Fibroblast of lung (primary cell): ENCODE data around the gene ATG14. TPM values are rescaled to one million over a fixed set of nuclear protein-coding genes. Genes with fewer than 3 reads are reported as not detected.

Experiments
- DNase-seq, 2 donors: peaks; one replicate each; pipeline versions ENCODE4 v3.0.0 to v3.0.0-alpha.2; 2010; ENCODE audit warnings: low read depth in 2 of 2
- H2AFZ ChIP-seq: 2 replicates; pipeline ENCODE4 v1.5.1; 2012; ENCODE audit warnings: low read length, control low read depth, inconsistent platforms
- H3K27ac ChIP-seq: 2 replicates; pipeline ENCODE4 v1.5.1; 2011; ENCODE audit warnings: low read length, control low read depth; ENCODE audit not compliant: insufficient read depth
- H3K27me3 ChIP-seq: 2 replicates; pipeline ENCODE4 v1.5.1; 2011; ENCODE audit warnings: mild to moderate bottlenecking, low read length; ENCODE audit not compliant: control insufficient read depth, insufficient read depth
- H3K36me3 ChIP-seq: 2 replicates; pipeline ENCODE4 v1.5.1; 2011; ENCODE audit warnings: low read length; ENCODE audit not compliant: control insufficient read depth, insufficient read depth
- H3K4me1 ChIP-seq: 2 replicates; pipeline ENCODE4 v1.5.1; 2011; ENCODE audit warnings: low read length; ENCODE audit not compliant: control insufficient read depth, insufficient read depth; ENCODE audit errors: extremely low read depth
- H3K4me2 ChIP-seq: 2 replicates; pipeline ENCODE4 v1.5.1; 2011; ENCODE audit warnings: low read length, control low read depth; ENCODE audit not compliant: insufficient read depth; ENCODE audit errors: extremely low read depth
- H3K4me3 ChIP-seq, 4 experiments: fragments of 200-600 bp in 1 of 4; sonication (generic) in 1 of 4; replicated peaks in 1 of 4; 2 replicates each; pipeline ENCODE4 v1.5.1; 2011 to 2016; ENCODE audit warnings: low read length in 4 of 4, low read depth in 3 of 4, mild to moderate bottlenecking in 3 of 4, control low read depth in 2 of 4, inconsistent platforms in 1 of 4, mixed read lengths in 1 of 4; ENCODE audit not compliant: insufficient read depth in 1 of 4; ENCODE audit errors: control extremely low read depth in 1 of 4
- H3K79me2 ChIP-seq: 2 replicates; pipeline ENCODE4 v1.5.1; 2012; ENCODE audit warnings: mild to moderate bottlenecking, low read length, inconsistent platforms; ENCODE audit not compliant: control insufficient read depth, insufficient read depth
- H3K9ac ChIP-seq: 2 replicates; pipeline ENCODE4 v1.5.1; 2011; ENCODE audit warnings: mild to moderate bottlenecking, low read length, control low read depth; ENCODE audit not compliant: insufficient read depth
- H3K9me3 ChIP-seq: 2 replicates; pipeline ENCODE4 v1.5.1; 2012; ENCODE audit warnings: low read depth, low read length; ENCODE audit not compliant: control insufficient read depth, insufficient read depth
- H4K20me1 ChIP-seq: 2 replicates; pipeline ENCODE4 v1.5.1; 2011; ENCODE audit warnings: low read length; ENCODE audit not compliant: control insufficient read depth, insufficient read depth; ENCODE audit errors: extremely low read depth
- EZH2 ChIP-seq: IDR thresholded peaks from 2 replicates; pipeline ENCODE4 v1.5.1; 2012; ENCODE audit warnings: low read length, control low read depth, mild to moderate bottlenecking; ENCODE audit errors: missing control alignments
- polyA plus RNA-seq, 2 donors: library from polyadenylated mRNA; depleted of rRNA in 1 of 2; stranded (reverse) in 1 of 2; unstranded in 1 of 2; fragments of >200 nt; gene quantifications; 2 replicates each; pipeline ENCODE4 v1.2.1, GENCODE V29; 2011 to 2012; ENCODE audit warnings: missing spikeins in 1 of 2
- total RNA-seq: library from RNA; depleted of rRNA; stranded (reverse); fragments of >200 nt; gene quantifications from 2 replicates; pipeline ENCODE4 v1.2.1, GENCODE V29; 2014
- TF ChIP-seq, protein P1 (sequence below), 2 donors: IDR thresholded peaks in 1 of 2; conservative IDR thresholded peaks in 1 of 2; 1 replicate in 1 of 2; 2 replicates in 1 of 2; pipeline ENCODE4 v1.5.1; 2011 to 2012; ENCODE audit warnings: low read length in 2 of 2, control low read depth in 1 of 2, inconsistent platforms in 1 of 2, low read depth in 1 of 2, mild to moderate bottlenecking in 1 of 2

ATG14 gene
- total and polyA plus RNA-seq, 2 donors (not counting 1 experiment from before 2014, with no cell fraction given), result 9.9 to 21.6 TPM

DNA sequence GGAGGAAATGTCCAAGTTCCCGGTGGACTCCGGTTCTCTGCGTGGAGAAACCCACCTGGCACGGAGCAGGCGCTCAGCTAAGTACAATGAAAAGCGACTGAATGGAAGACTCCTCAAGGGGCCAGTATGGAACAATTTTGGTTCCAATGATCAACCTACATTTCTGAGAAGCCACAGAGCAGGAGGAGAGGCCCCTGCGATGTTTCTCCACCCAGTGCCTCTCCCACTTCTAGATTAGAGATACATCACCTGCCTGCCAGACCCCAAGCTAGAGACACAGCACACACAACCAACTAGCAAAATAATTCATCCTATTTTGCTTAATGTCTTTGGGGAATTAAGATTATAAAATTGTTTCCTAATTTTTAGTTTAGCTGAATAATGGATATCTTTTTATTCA is 38.8 kb downstream of the ATG14 start:
- no peak for DNase-seq
- peaks cover 1% of the 10 kb centered on the region for H3K36me3 ChIP-seq
- no peak overlapping the region for H3K27ac ChIP-seq
- H2AFZ ChIP-seq, result no peak overlapping the region
- no peak overlapping the region for H3K9ac ChIP-seq
- H3K79me2 ChIP-seq, result no peaks in the 10 kb centered on the region
- no peaks in the 10 kb centered on the region for H3K27me3 ChIP-seq
- H4K20me1 ChIP-seq, result no peaks in the 10 kb centered on the region
- H3K9me3 ChIP-seq, result no peaks in the 10 kb centered on the region
- TF ChIP-seq, protein P1, sequence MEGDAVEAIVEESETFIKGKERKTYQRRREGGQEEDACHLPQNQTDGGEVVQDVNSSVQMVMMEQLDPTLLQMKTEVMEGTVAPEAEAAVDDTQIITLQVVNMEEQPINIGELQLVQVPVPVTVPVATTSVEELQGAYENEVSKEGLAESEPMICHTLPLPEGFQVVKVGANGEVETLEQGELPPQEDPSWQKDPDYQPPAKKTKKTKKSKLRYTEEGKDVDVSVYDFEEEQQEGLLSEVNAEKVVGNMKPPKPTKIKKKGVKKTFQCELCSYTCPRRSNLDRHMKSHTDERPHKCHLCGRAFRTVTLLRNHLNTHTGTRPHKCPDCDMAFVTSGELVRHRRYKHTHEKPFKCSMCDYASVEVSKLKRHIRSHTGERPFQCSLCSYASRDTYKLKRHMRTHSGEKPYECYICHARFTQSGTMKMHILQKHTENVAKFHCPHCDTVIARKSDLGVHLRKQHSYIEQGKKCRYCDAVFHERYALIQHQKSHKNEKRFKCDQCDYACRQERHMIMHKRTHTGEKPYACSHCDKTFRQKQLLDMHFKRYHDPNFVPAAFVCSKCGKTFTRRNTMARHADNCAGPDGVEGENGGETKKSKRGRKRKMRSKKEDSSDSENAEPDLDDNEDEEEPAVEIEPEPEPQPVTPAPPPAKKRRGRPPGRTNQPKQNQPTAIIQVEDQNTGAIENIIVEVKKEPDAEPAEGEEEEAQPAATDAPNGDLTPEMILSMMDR (conservative IDR thresholded peaks at IDR 0.05 in 1 of 2, IDR thresholded peaks at IDR 0.05 in 1 of 2; ENCODE audit: low read depth in 1 of 2, low read length in 2 of 2), result no peak
- TF ChIP-seq EZH2, result no peak
- no peak overlapping the region for H3K4me2 ChIP-seq
- H3K4me1 ChIP-seq, result no peaks in the 10 kb centered on the region
- no peak overlapping the region for H3K4me3 ChIP-seq

- TF ChIP-seq EZH2, result no peak
- TF ChIP-seq, protein P1 (conservative IDR thresholded peaks at IDR 0.05 in 1 of 2, IDR thresholded peaks at IDR 0.05 in 1 of 2; ENCODE audit: low read depth in 1 of 2, low read length in 2 of 2), result no peak
- Histone ChIP-seq H3K9ac (no peak overlapping the region), H3K79me2 (no peaks in the 10 kb centered on the region), H3K27ac (no peak overlapping the region), H3K4me1 (no peaks in the 10 kb centered on the region), H3K9me3 (no peaks in the 10 kb centered on the region), H3K36me3 (peaks cover 1% of the 10 kb centered on the region), H3K4me2 (no peak overlapping the region), H2AFZ (no peak overlapping the region), H3K27me3 (no peaks in the 10 kb centered on the region), H3K4me3 (no peak overlapping the region), H4K20me1 (no peaks in the 10 kb centered on the region)
- DNase-seq, result no peak
These were observed 39.2 kb downstream of the ATG14 start for GRCh38 chr14:55372423-55372822.

DNA sequence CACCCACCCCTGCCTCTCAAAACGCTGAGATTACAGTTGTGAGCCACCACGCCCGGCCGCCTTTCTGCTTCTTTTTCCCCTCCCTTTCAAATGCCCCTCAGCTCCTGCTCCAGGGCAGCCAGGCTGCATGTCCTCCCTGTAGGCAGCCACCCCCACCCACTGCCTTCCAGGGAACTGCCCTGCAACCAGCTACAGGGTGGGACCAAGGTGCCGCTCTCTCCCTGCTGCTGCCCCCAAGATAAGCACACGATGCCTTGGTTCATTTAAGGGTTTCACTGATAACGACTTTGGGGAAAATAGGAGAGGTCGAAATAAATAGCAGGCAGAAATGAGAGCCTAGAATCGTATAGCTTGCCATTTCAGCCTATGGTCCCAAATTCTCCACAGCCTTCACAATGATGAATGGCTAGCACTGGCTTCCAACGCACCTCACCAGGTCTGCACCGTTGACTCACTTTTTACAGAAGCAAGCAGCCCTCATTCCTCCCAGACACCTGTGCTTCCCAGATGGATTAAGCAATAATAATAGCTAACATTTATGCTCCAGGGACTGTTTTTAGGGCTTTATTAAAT is 40.7 kb downstream of the ATG14 start:
- H3K27ac ChIP-seq, result no peak overlapping the region

More for the DNA sequence above, 40.7 kb downstream of the ATG14 start:
- Histone ChIP-seq H3K36me3 (peaks cover 1% of the 10 kb centered on the region), H3K9ac (no peak overlapping the region), H3K27me3 (no peaks in the 10 kb centered on the region), H3K9me3 (no peaks in the 10 kb centered on the region), H3K4me1 (no peaks in the 10 kb centered on the region), H4K20me1 (no peaks in the 10 kb centered on the region), H3K79me2 (no peaks in the 10 kb centered on the region), H2AFZ (no peak overlapping the region), H3K4me3 (no peak overlapping the region), H3K4me2 (no peak overlapping the region)
- TF ChIP-seq EZH2, result no peak
- TF ChIP-seq, protein P1 (conservative IDR thresholded peaks at IDR 0.05 in 1 of 2, IDR thresholded peaks at IDR 0.05 in 1 of 2; ENCODE audit: low read depth in 1 of 2, low read length in 2 of 2), result no peak
- no peak for DNase-seq
